GM19395 (cell line): ENCODE measurements around the gene C2orf68.
A peak's percentile ranks its signal among the peaks of the same experiment; 100 is the strongest.
"Not testable (repeated sequence)": the region's sequence is repeated elsewhere in the genome, so short reads cannot be mapped to it uniquely, and the experiment has no call there.

Source experiments
- ATAC-seq: cut with Tn5 transposase; IDR thresholded peaks from one replicate; pipeline ENCODE4 v1.9.1; 2021; ENCODE audit warnings: mild to moderate bottlenecking, moderate library complexity; ENCODE audit not compliant: unreplicated experiment

Gene C2orf68

DNA sequence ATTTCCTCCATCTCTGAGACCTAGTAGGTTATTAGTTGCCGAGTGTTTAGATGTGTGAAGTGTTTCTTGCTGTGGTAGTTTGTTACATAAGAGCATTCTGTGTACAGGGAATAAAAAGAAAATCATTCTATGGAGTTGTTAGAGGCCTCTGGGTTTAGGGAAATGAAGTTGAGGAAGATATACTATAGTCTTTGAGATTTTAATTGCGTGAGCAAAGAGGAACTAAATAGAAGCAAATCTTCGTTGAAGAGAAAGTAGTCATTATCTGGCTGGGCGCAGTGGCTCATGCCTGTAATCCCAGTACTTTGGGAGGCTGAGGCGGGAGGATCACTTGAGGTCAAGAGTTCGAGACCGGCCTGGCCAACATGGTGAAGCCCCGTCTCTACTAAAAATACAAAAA is 23.1 kb upstream of the C2orf68 start:
- no peak for ATAC-seq

DNA sequence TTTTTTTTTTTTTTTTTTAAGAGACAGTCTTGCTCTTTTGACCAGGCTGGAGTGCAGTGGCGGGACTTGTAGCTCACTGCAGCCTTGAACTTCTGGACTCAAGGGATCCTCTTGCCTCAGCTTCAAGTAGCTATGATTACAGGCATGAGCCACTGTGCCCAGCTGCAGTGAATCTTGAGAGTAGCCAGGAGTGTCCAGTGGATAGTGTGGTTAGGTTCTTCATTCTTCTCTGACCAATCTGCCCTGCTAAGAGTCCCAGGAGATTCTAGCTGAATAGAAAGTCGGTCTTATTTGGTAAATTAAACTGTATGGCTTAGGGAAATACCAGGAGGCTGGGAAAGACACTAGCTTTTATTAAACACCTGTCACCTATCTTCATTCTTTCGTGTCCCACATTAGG is 19.4 kb upstream of the C2orf68 start:
- ATAC-seq, result no peak

DNA sequence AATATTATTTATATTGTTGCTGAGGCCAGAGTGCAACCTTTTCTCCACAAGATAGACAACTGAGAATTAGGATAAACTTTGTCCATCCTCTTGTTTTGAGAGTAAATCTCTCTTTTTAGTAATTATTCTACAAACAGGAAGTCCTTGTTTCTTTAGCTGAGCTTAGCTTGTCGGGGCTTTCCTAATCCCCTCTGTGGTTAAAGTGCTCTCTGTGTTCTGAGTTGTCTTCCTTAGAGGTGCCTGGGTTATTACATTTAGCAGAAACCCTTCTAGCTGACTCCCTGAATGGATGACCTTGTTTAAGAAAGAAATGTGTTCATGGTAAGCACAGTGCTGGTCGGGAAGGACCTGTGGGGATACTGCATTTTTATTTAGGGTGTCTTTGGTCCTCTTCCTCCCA is 16.8 kb upstream of the C2orf68 start:
- no peak for ATAC-seq

DNA sequence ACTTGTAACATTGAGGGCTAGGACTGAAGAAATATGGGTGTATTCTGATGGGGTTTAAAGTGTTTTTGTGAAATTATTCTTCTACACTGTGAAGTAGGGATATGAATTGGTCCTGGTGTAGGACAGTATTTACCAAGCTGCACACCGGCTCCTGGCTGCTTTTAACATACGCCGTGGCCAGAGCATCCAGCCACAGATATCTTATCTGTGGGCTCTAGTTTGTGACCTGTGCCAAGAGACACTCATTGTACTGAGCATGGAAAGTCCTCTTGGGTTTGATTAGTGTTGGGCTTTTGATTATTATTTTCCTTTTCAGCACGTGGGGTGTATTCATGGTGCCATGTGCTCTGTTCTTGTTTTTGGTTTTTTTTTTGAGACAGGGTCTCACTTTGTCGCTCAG is 12.1 kb upstream of the C2orf68 start:
- no peak for ATAC-seq

DNA sequence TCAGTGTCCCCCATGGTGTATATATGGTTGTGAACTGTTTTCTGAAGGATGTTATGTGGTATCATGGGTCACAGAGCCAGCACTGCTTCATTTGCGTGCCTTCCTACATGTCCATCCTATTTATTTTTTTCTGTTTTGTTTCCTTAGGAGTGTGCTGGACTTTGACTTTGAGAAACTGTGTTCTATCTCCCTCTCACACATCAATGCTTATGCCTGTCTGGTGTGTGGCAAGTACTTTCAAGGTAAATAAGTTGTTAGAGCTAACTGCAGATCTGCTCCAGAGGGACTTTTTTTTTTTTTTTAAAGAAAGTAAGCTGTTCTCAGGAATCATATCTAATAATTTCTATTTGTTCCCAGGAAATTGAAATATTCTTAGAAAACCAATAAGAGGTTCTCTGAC is 9.5 kb upstream of the C2orf68 start:
- ATAC-seq, result no peak

DNA sequence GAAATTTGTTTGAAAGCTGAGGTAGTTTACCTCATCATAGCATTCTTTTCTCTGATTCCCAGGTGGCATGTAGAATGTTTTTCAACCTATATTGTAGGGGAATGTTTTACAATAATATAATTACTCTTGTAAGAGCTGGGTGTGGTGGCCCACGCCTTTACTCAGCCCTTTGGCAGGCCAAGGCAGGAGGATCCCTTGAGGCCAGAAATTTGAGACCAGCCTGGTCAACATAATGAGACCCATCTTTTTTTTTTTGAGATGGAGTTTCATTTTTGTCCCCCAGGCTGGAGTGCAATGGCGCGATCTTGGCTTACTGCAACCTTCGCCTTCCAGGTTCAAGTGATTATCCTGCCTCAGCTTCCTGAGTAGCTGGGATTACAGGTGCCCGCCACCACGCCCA is 7.8 kb upstream of the C2orf68 start:
- ATAC-seq, result no peak

DNA sequence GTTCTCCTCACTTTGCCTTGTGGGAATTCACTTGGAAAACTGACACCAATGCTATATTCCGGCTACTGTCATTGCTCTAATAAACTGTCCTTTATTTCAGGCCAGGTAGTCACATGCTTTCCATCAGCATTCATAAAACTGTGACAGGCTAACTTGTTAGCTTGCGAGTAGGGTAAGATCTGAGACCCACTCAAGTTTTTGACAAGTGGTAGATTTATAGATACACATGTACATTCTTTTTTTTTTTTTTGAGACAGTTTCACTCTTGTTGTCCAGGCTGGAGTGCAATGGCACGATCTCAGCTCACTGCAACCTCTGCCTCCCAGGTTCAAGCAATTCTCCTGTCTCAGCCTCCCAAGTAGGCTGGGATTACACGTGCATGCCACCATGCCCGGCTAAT is 5.9 kb upstream of the C2orf68 start:
- ATAC-seq, result not testable (repeated sequence)

DNA sequence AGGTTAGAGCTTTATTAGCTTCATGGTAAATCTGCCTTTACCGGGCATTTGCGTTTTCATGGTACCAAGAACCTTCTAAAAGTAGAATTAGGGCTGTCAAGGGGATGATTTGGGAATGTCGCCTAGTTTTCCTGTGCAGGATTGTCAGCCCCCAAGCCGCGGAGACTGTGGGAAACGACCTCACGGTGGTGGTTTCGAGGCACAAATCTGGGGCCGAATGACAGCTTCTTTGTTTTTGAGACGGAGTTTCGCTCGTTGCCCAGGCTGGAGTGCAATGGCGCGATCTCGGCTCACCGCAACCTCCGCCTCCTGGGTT is 3.5 kb upstream of the C2orf68 start:
- no peak for ATAC-seq

DNA sequence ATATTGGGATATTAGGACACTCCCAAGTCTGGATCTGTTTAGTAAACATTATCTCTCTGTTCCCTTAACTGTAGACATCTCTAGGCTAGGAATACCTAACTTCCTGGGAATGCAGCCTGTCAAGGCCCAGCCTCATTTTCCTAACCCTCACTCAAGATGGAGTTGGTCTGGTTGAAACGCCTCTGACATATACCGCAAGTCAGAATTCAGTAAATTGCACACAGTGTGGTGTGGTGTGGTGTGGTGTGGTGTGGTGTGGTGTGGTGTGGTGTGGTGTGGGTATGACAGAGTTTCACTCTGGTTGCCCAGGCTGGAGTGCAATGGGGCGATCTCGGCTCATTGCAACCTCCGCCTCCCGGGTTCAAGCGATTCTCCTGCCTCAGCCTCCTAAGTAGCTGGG is 2.9 kb upstream of the C2orf68 start:
- not testable (repeated sequence) for ATAC-seq

DNA sequence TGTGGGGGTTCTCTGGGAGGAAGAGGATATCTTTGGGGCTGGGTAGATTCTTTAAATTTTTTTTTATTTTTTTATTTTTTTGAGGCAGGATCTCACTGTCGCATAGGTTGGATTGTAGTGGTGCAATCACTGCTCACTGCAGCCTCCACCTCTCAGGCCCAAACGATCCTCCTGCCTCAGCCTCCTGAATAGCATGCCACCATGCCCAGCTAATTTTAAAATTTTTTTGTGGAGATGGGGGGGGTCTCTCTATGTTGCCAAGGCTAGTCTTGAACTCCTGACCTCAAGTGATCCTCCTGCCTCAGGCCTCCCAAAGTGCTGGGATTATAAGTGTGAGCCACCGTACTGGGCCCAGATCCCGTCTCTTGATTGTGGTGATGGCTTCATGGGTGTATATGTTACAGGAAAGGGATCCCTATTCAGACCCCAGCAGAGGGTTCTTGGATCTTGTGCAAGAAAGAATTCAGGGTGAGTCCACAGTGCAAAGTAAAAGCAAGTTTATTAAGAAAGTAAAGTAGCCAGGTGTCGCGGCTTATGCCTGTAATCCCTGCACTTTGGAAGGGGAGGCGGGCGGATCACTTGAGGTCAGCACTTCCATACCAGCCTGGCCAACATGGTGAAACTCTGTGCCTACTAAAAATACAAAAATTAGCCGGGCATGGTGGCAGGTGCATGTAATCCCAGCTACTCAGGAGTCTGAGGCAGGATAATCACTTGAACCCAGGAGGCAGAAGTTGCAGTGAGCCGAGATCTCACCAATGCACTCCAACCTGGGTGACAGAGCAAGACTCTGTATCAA is 2.0 kb upstream of the C2orf68 start:
- ATAC-seq, result no peak

DNA sequence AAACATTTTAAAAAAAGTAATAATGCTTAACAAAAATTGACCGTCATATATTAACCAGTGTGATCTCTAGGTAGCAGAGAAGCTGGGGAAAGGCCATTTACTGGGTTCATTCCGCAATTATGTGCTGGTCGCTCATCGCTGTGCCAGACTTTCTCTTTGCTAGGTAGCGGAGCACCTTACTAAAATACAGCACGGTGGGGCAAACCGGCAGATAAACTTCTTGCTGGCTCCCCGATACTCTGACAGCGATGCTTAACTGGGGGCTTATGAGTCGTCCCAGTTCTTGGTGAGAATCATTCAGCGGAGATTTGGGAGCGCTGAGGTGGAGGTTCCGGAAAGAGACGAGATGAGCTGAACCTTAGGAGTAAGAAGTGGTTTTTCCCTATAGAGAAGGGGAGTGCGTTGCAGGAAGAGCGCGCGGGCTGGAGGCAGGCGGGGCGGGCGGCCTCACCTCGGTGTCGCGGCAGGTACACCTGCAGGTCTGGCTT is 605 bp downstream of the C2orf68 start:
- no peak for ATAC-seq

DNA sequence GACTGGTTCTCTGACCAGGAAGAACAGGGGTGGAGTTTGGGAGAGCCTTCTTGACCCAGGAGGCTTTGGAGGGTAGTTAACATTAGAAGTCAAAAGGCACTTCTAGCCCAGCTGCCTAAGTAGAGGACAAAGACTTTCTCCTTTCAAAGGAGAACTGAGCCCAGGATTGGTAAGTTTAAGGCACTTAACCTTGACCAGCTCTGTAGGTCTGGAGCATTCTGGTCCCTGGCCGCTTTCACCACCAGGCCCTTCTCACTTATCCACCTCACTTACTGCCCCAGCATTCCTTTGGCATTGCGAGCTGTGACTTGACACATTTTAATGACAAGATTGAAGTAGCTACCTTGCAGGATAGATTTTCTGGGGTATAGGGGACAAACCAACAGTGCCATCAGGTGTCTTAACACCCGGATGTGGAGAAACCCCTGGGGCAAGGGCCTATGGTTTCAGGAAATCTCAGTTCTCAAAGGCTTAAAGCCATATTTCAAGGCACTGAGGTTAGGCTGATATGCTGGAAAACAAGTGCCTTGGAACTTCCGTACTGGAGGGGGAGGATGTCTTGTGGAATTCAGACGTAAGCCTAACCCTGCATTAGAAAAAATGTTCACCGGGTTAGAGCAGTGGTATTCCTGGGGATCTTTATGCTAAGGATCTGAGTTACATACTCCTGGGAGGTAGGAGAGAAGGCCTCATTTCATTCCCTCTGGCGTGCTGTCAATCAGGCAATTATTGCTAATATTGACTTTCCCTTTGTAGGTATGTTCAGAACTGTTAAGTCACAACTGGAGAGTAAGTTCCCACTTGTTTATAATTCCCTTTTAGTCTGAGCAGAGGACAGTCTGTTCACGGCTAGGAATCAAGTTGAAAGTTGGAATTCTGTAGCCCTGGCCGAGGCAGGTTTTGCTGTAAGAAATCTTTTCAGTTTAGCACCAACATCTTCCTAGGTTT is 4.3 kb downstream of the C2orf68 start:
- ATAC-seq, result no peak

DNA sequence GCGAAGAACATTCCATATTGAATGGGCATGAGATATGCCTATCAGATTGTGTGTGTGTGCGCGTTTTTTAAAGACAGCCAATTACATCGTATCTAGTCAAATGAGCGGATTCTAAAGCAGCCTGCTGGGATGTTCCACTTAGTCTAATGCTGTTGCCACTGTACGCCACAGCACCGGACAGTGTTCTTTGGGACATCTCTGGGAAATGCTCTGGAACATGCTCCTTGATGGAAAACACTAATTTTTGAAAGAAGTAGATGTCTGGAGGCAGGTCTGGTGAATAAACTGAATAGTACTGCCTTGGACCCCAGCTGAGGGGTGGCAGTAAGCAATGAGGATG is 5.8 kb downstream of the C2orf68 start:
- ATAC-seq, result no peak

DNA sequence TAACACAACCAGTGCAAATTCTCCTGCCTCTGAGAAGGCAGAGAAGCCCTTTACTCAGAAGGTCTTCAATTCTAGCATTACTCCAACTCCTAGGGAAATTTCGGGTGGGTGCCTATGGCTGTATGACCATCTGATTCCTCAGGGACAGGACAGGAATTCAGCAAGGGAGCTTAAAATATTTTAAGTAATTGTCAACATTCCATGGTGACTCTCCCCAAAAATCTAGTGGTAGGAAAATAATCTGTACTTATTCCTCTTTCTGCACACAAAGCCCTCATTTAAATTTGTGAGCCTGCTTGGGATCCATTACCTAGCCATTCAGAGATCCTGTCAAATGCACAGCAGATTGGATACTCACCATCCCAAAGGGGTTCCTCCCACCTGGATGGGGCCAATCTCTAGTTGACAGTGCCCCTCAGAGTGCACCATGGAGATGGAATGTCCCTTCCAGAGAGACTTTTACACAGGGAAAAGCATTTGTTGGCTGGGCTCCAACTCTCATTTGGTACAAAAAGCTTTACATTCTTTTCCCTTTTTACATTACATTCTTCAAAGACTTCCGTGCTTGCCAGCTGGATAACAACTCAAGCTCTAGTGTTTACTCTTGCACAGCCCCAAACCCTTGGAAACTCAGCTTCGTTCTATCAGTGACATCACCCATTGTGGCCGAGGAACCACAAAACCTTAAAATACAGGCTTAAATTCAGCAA is 6.3 kb downstream of the C2orf68 start:
- no peak for ATAC-seq

DNA sequence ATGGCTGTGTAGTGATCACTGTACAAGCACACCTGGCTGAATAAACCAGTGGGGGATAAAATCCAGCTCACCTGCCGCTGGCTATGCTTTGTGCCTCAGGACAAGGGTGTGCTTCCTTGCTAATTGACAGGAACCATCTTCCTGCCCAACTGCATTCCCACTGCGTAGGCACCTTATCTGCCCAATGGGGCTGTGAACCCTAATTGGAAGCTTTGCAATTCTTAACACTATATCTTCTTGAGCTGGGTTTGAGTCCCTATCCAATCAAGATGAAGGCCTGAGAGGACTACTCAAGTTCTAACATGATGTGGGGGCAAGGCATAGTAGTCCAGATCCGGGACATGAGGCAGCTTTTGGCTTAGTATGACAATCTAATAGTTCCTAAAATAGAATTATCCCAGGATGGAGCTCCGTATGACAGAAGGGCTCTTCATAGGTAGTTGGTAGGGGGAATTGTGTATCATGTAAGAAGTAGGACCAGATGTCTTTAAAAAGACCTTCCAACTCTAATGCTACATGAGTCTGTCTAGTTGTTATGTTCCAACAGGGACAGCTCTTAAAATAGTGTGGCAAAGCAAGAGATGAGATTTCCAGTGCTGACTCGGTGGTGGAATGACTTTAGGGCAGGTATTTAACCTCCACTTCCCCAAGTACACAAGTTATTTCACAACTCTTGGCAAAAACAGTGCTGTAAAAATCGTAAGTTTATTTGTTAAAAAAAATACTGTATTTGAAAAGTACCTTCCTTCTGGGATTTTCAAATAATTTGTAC is 7.1 kb downstream of the C2orf68 start:
- ATAC-seq, result no peak

DNA sequence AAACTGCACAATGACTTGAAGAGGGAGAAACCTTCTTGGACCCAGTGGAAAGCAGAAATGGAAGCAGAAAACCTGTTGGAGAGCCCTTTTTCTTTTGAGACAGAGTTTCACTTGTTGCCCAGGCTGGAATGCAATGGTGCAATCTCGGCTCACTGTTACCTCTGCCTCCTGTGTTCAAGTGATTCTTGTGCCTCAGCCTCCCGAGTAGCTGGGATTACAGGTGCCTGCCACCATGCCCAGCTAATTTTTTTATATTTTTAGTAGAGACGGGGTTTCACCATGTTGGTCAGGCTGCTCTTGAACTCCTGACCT is 7.8 kb downstream of the C2orf68 start:
- not testable (repeated sequence) for ATAC-seq

DNA sequence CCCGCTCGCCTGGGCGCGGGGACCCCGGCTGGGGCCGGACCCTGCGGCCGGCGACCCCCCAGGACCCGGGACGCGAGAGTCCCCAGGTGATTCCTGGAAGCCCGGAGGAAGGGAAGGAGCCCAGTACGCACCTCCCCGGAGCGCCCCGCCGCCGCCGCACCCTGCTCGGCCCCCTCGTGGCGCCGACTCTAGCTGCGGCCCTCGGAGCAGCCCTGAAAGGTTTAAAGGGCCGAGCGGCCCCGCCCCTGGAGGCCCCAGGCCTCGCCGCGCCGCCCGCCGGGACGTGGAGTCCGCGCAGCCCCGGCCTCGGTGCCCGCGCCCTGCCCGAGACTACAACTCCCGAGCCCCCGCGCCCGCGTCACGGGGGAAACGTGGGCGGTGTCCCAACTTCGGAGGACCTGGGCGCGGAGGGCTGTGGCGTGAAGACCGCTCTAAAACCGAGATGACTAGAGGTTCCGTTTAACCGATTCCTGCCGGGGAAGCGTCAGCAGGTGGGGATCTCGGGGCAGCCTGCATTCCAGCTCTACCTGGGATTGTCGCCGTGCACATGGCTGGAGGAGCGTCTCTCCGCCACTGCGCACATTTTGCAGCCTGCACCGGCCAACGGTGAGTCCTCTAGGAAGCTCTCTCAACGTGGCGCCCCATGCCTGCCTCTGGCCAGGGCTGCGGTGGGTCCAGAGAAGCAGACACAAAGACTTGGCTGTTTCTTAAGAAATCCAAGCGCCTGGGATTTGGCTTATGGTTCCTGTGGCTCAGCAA is 9.2 kb downstream of the C2orf68 start, which contains the start of gene TMEM150A:
Gene TMEM150A (minus strand): TSS at position 223 of the 759 bp plus-strand sequence. CDS start 750 bp downstream, outside the sequence.
- peak; percentile 94 for ATAC-seq

DNA sequence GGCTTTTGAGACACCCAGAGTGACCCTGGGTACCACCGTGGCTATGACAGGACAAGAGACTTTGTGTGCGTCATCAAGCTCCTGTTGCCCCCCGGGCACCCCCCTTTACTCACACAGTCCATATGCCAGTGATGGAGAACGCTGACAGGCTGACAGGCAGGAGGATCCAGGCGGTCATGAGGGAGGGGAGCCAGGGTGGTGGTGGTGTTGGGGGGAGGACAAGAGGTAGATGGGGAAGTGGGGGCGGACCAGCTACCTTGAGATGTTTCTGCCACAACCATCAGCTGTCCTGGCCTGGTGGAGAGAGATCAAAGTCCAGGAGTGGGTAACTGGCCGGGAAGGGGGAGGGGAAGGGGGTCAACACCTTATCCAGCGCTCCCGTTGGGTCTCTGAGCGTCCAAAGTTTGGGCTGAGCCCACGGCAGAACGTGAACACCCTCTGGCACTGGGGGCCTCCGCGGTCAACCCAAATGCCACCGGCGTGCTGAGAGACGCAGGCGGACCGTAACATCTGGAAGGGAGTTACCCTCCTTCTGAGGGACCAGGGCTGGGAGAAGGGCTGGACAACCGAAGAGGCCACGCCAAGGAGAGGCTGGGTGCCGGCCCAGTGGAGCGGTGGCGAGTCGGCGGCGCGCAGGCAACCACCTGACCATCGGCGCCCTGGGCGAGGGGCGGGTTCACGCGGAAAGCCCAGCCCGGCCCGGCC is 9.9 kb downstream of the C2orf68 start:
- ATAC-seq, result peak; percentile 38

DNA sequence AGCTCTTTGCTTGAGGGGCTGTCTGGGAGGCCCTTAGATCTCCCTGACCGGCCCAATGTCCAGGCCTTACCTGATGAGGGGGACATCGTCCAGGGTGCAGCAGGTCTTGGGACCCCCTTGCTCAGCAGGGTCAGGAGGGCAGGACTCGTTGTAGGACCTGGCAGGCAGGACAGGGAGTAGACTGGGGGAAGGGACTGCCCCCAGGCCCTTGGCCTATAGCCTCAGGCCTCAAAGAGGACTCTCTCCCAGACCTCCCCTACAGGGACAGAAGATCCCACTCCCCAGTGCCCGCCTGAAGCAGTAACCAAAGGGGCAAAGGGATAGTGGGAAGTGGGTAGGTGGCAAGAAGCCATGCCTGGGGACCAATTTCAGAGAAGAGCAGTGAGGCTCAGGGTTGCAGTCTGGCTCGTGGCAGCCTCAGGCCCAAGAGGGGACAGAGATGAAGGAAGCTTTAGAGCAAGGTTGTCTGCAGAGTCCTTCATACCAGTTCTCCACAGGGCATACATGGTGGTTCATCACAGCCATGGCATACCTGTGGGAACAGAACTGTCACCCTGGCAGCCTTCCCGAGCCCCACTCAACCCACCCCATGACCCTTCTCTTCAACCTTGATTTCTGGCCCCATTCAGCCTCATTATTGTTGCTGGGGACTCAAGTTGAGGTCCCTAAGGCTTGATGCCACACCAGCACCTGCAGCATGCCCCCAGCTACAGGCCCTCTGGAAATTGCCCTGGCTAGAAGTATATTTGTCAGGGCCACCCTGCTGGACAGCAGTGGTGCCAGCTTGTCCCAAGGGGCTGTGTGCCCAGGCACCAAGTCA is 10.7 kb downstream of the C2orf68 start:
- ATAC-seq, result no peak
